ENCODE results near the gene SNX33.
"Not testable (repeated sequence)": the region's sequence is repeated elsewhere in the genome, so short reads cannot be mapped to it uniquely, and the experiment has no call there.

GRCh38 chr15:75633922-75634321 lies 13.8 kb upstream of the SNX33 start:
- not testable (repeated sequence) for TF ChIP-seq CTCF (IDR thresholded peaks at IDR 0.05; ENCODE audit: insufficient read depth, low read length); POLR2AphosphoS5 (IDR thresholded peaks at IDR 0.05; ENCODE audit: low read depth); SPI1 (IDR thresholded peaks at IDR 0.05; ENCODE audit: borderline replicate concordance, low read depth); REST (IDR thresholded peaks at IDR 0.05; ENCODE audit: insufficient replicate concordance, low read depth)
